Body of pancreas (tissue), 4 donors: ENCODE data around the gene DHX34.

ENCODE experiments used
- CTCF ChIP-seq, 7 experiments: fragments of 450-650 bp in 4 of 7; fragments of 200-600 bp in 3 of 7; sonication (generic) in 3 of 7; IDR thresholded peaks; one replicate each; pipeline ENCODE4 v1.5.1; 2016 to 2019; ENCODE audit warnings: antibody characterized with exemption in 7 of 7
- POLR2A ChIP-seq, 3 donors: fragments of 450-650 bp; IDR thresholded peaks; one replicate each; pipeline ENCODE4 v1.6.1; 2016; ENCODE audit warnings: antibody characterized with exemption in 3 of 3, mild to moderate bottlenecking in 2 of 3

GRCh38 chr19:47321630-47322029 is 27.5 kb upstream of the DHX34 start:
- TF ChIP-seq CTCF (IDR thresholded peaks at IDR 0.05): no peak
- TF ChIP-seq POLR2A (IDR thresholded peaks at IDR 0.05): no peak
